T-helper 17 cell (primary cell): ENCODE results near the gene POLA2. TPM values are rescaled to one million over a fixed set of nuclear protein-coding genes. Genes with fewer than 3 reads are reported as not detected.
A peak's percentile ranks its signal among the peaks of the same experiment; 100 is the strongest.

ENCODE experiments used
- ATAC-seq: fragments of 150-1000 bp; cut with Tn5 transposase; 2 replicates; pipeline ENCODE4 v1.10.0; 2021; ENCODE audit warnings: mild to moderate bottlenecking, moderate library complexity
- DNase-seq, 3 donors: peaks; one replicate each; pipeline versions ENCODE4 v3.0.0 to v3.0.0-alpha.2; 2020 to 2021
- H3K9me3 ChIP-seq: one replicate; pipeline ENCODE4 v1.7.0; 2013; ENCODE audit warnings: low read length, mild to moderate bottlenecking; ENCODE audit not compliant: control insufficient read depth, poor library complexity, severe bottlenecking
- H3K27ac Mint-ChIP-seq: one replicate; pipeline ENCODE4 v1.8.0; 2022; ENCODE audit warnings: mild to moderate bottlenecking, moderate library complexity, mixed read lengths
- H3K27me3 Mint-ChIP-seq: one replicate; pipeline ENCODE4 v1.8.0; 2022; ENCODE audit warnings: mixed read lengths
- H3K36me3 Mint-ChIP-seq: one replicate; pipeline ENCODE4 v1.8.0; 2022; ENCODE audit warnings: low read depth, mixed read lengths
- H3K4me1 Mint-ChIP-seq: one replicate; pipeline ENCODE4 v1.8.0; 2022; ENCODE audit warnings: mild to moderate bottlenecking, mixed read lengths
- H3K4me3 Mint-ChIP-seq: one replicate; pipeline ENCODE4 v1.8.0; 2022; ENCODE audit warnings: mild to moderate bottlenecking, moderate library complexity, mixed read lengths
- total RNA-seq, 4 donors: library from RNA in 2 of 4; stranded (reverse) in 2 of 4; gene quantifications; one replicate each; pipeline ENCODE4 v1.2.3 and lab custom pipeline; 2022 to 2026

The POLA2 gene
- total RNA-seq, 2 donors from 2014 or later: 13.0 to 15.4 TPM

DNA sequence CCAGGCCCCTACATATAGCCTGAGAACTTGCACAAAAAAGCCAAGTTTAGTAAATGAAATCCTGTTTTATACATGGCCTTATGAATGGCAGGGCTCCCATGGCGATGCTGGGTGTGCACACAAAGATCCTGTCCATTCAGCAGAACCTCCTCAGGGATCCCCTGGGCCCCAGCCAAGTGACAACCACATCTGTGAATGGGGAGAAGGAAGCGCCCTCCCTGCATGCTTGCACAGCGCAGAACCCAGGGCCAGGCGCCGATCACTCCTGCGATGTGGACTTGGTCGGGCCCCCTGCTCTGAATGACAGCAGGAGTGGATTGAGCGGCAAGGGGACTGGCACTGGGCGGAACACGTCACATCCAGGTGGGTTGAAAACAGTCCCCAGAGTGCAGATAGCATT lies 48.5 kb downstream of the POLA2 start:
- peaks cover 11% of the 10 kb centered on the region for H3K4me1 Mint-ChIP-seq
- no peak for ATAC-seq
- DNase-seq: no peak
- H3K9me3 ChIP-seq: no peaks in the 10 kb centered on the region
- H3K27ac Mint-ChIP-seq: no peak overlapping the region
- no peak overlapping the region for H3K4me3 Mint-ChIP-seq
- no peaks in the 10 kb centered on the region for H3K36me3 Mint-ChIP-seq
- H3K27me3 Mint-ChIP-seq: no peaks in the 10 kb centered on the region

DNA sequence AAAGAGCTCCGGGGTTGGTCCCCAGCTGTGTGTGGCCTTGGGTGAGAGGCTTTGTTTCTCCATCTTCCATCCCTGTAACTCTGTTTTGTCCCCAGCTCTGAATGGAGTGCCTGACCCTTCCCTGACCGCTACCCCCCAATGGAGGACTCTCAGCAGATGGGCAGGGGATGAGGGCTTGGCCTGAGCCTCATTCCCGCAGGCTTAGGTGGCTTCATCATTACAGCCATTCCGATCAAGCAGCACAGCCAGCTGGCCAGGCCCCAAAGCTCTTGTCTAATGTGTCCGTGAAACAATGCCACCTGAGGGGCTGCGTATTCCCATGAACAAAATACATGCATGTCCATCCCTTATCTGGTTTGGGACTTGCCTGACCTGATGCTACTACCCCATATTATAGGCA lies 49.0 kb downstream of the POLA2 start:
- H3K9me3 ChIP-seq: no peaks in the 10 kb centered on the region
- DNase-seq: no peak
- H3K27me3 Mint-ChIP-seq: no peaks in the 10 kb centered on the region
- H3K36me3 Mint-ChIP-seq: no peaks in the 10 kb centered on the region
- no peak overlapping the region for H3K27ac Mint-ChIP-seq
- peaks cover 12% of the 10 kb centered on the region for H3K4me1 Mint-ChIP-seq
- no peak overlapping the region for H3K4me3 Mint-ChIP-seq
- no peak for ATAC-seq

DNA sequence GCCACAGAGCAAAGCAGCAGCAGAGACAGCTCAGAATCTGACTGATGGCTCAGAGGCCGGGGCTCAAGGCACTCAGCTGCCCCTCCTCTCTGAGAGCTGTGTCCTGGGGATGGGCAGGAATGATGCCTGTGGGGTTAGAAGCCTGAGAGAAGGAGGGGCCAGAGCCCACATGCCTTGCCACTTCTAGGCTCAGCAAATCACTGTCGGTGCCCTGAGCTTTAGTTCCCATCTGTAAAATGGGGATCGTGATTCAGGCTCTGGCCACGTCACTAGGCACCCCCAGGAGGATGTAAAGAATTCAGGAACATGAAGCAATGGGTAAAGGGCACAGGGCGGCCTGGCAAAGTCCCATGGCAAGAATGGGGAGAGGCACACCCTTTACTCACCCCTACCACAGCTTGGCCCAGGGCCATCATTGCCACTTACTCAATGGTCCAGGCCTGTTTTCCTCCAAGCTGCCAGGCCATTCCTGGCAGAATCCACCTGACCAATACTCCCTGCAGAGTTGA lies 49.5 kb downstream of the POLA2 start:
- Mint-ChIP-seq H3K27ac (no peak overlapping the region), H3K36me3 (no peaks in the 10 kb centered on the region), H3K4me3 (no peak overlapping the region), H3K27me3 (no peaks in the 10 kb centered on the region), H3K4me1 (peaks cover 15% of the 10 kb centered on the region)
- H3K9me3 ChIP-seq: no peaks in the 10 kb centered on the region
- ATAC-seq (no peak), DNase-seq (no peak)

DNA sequence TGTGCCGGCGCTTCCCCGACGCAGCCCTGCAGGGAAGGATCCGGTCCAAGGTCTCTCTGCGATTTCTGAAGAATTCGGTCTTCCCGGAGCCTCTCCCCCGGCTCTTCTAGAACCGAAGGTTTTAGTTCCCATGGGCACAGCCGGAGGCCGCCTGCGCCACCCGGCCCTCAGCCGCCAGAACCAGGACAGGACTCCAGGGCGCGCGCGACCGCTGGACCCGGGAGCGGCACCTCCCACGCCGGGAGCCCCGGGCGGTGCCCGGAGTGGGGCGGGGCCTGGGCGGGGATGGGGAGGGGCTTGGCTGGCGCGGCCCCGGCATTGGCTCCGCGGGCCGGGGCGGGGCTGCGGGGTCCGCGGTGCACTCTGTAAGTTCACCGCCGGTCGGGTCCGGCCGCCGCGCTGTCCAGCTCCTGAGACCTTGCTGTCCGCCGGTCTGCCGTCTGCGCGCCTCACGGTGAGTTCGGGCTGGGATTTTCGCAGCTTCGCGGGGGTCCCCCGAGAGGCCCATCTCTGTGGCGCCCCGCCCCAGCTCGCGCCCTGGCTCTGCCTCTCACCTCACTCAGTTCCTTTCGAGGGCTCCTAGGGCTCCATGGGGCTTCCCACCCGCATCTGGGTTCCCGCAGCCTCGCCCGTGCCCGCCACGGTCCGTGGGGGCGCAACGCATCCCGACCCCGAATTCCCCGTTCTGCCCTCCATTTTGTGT lies 52.9 kb downstream of the POLA2 start, which contains the start of gene CDC42EP2:
Gene CDC42EP2 (plus strand): TSS at position 366 of the 703 bp plus-strand sequence. CDS start 6,033 bp downstream, outside the sequence.
- ATAC-seq (peak; percentile 94), DNase-seq (peak; percentile 45 to 77 (median 75))
- peak within 1 kb of the TSS; percentile 86 for H3K4me3 Mint-ChIP-seq
- H3K36me3 Mint-ChIP-seq: no peaks in the 10 kb centered on the region
- H3K27me3 Mint-ChIP-seq: no peaks in the 10 kb centered on the region
- no peak within 1 kb of the TSS for H3K27ac Mint-ChIP-seq
- H3K9me3 ChIP-seq: no peaks in the 10 kb centered on the region
- H3K4me1 Mint-ChIP-seq: peaks cover 11% of the 10 kb centered on the region

DNA sequence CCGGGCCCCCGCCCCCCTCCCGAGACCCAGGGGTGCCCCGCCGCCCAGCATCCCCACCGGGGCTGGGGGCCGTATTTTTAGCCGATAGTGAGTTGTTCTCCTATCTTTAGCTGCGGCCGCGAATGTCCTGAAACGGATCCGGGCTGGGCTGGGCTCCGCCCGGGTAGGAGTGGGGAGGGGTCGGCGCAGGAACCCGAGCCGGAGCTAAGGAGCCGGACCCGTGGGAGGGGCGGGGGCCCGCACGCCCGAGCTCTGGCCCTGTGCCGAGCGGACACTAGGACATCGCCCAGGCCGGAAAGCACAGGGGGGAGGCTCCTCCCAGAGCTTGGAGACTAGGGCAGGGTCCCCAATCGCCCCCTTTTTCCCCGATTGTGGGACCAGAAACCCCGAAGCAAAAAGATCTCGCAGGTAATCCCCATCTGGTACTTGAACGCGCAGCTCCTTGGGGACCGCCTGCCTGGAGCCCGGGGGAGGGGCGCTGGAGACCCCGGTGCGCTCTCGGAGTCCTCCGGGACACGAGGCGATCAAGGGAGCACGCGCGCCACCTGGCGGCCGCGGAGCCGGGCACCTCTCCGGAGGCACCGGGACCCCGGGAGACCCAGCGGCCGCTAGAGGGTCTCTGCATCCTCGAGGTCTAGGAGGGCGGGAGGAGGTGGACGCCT lies 53.6 kb downstream of the POLA2 start:
- peaks cover 11% of the 10 kb centered on the region for H3K4me1 Mint-ChIP-seq
- DNase-seq: peak; percentile 72 to 84 (median 75)
- no peak overlapping the region for H3K27ac Mint-ChIP-seq
- no peaks in the 10 kb centered on the region for H3K27me3 Mint-ChIP-seq
- H3K4me3 Mint-ChIP-seq: peak overlapping the region; percentile 86
- no peaks in the 10 kb centered on the region for H3K36me3 Mint-ChIP-seq
- H3K9me3 ChIP-seq: no peaks in the 10 kb centered on the region
- ATAC-seq: peak; percentile 69

DNA sequence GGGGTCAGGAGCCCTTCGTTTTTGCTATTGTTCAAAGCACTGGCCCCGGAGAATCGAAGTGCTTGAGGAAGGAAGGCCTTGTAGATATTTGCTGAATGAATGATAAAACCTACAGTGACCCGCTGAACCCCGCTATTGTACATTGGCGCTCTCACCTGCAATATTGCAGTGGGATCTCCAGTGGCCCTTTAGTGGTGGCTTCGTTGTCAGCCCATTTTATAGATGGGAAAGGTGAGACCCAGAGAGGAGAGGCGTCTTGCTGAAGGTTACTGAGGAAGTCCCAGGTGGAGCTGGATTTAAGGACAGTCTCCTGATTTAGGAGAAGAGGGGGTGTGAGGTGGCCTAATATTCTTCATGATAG lies 54.1 kb downstream of the POLA2 start:
- Mint-ChIP-seq H3K27me3 (no peaks in the 10 kb centered on the region), H3K36me3 (no peaks in the 10 kb centered on the region), H3K4me1 (peaks cover 11% of the 10 kb centered on the region), H3K27ac (no peak overlapping the region), H3K4me3 (peak overlapping the region; percentile 86)
- ATAC-seq (no peak), DNase-seq (no peak)
- H3K9me3 ChIP-seq: no peaks in the 10 kb centered on the region

DNA sequence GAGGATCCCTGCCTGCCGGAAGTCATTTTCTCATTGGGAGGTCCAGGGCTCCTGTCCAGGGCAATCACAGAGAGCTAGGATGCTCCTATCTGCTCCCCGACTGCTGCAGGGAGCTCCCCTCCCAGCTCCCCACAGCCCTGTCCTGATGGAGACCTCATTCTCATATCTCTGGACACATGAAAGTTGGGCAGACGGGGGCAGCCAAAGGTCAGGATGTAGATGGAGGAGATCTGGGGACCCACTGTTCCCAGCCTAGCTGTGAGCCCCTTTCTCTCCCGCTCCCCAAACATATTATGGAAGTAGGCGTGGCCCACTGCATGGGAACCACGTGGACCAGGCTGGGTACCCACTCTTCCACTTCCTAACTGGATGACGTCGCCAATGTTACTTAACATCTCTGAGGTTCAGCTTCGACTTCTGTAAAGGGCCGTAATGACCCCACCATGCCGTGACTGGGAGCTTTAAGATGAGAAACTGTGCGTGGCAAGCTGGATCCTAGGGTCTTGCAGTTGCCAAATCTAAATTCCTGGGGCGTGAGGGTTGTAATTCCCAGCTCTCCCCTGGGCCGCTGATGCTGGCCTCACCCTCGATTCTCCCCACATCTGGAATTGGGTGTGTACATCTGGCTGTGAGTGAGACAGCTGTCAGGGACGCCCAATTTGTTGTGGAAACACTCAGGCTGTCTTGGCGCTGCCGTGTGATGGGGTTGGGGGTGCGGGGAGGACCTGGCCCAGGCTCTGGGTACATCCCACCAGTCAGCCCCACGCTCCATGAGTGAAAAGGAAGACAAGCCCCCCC lies 54.7 kb downstream of the POLA2 start:
- no peak for ATAC-seq
- Mint-ChIP-seq H3K4me1 (peaks cover 11% of the 10 kb centered on the region), H3K27me3 (no peaks in the 10 kb centered on the region), H3K4me3 (peak overlapping the region; percentile 86), H3K27ac (no peak overlapping the region), H3K36me3 (no peaks in the 10 kb centered on the region)
- H3K9me3 ChIP-seq: no peaks in the 10 kb centered on the region
- no peak for DNase-seq

DNA sequence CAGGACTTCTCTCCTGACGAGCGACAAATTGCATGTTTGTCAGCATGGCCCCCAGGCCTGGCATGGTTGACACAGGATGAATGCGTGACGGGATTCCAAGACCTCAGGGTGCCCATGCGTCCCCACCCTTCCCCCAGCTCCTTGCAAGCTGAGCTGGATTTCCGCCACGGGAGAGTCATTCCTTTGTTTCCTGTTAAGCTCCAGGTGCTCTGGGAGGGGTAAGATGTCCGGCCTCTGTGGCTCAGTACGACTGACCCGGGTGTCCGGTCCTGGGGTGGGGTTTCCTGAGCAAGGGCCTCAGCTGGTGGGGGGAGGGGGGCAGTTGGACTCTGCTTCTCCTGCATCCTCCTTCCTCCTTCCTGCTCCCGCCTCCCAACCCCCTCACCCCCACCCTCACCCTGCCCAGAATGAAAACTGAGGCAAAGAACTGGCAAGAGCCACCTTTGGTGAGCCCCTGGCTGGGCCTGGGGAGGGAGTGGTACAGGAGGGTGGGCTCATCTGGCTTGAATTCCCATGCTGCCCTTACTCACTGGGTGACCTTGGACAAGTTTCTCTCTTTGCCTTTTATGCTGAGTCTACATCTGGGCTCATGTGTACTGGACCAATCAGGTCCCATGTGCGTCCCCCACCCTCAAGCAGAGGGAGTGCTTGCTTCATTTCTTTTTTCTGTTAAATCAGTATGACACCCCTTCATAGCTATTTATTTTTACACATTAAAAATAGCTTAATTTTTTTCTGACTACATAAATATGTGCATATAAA lies 55.4 kb downstream of the POLA2 start:
- no peaks in the 10 kb centered on the region for H3K9me3 ChIP-seq
- peaks cover 11% of the 10 kb centered on the region for H3K4me1 Mint-ChIP-seq
- ATAC-seq (no peak), DNase-seq (no peak)
- no peaks in the 10 kb centered on the region for H3K36me3 Mint-ChIP-seq
- H3K27ac Mint-ChIP-seq: no peak overlapping the region
- H3K4me3 Mint-ChIP-seq: no peak overlapping the region
- H3K27me3 Mint-ChIP-seq: peaks cover 3% of the 10 kb centered on the region

DNA sequence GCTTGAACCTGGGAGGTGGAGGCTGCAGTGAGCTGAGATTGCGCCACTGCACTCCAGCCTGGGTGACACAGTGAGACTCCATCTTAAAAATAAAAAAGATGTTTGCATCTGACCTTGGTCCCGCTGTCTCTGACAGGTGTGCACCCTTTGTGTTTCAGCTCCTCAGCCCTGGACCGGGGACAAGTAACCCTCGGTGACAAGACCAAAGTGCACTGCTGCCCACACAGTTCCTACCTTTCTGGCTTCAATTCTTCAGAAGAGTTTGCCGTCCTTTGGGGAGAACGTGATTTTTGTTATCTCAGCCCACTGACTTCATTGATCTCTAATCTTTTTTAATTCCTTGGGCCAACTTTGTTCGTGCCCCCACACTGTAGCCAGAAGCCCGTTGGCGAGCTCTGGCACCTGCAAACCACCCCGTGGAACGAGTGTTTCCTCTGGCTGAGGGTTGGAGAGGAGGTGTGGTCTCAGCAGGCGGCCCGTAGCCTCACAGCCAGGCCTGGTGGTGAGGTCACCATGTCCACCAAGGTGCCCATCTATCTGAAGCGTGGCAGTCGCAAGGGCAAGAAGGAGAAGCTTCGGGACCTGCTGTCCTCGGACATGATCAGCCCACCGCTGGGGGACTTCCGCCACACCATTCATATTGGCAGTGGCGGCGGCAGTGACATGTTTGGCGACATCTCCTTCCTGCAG lies 58.8 kb downstream of the POLA2 start:
- peaks cover 13% of the 10 kb centered on the region for H3K27me3 Mint-ChIP-seq
- no peaks in the 10 kb centered on the region for H3K9me3 ChIP-seq
- H3K4me3 Mint-ChIP-seq: no peak overlapping the region
- H3K4me1 Mint-ChIP-seq: peaks cover 4% of the 10 kb centered on the region
- DNase-seq: no peak
- no peak overlapping the region for H3K27ac Mint-ChIP-seq
- no peaks in the 10 kb centered on the region for H3K36me3 Mint-ChIP-seq
- ATAC-seq: no peak

DNA sequence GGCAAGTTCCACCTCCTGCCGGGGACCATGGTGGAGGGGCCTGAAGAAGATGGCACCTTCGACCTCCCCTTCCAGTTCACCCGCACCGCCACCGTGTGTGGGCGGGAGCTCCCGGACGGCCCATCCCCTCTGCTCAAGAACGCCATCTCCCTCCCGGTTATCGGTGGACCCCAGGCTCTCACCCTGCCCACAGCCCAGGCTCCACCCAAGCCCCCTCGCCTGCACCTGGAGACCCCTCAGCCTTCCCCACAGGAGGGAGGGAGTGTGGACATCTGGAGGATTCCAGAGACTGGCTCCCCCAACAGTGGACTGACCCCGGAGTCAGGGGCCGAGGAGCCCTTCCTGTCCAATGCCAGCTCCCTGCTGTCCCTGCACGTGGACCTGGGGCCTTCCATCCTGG lies 59.3 kb downstream of the POLA2 start:
- Mint-ChIP-seq H3K27ac (no peak overlapping the region), H3K27me3 (peaks cover 13% of the 10 kb centered on the region), H3K4me3 (no peak overlapping the region), H3K36me3 (no peaks in the 10 kb centered on the region), H3K4me1 (no peaks in the 10 kb centered on the region)
- no peaks in the 10 kb centered on the region for H3K9me3 ChIP-seq
- ATAC-seq (no peak), DNase-seq (no peak)

DNA sequence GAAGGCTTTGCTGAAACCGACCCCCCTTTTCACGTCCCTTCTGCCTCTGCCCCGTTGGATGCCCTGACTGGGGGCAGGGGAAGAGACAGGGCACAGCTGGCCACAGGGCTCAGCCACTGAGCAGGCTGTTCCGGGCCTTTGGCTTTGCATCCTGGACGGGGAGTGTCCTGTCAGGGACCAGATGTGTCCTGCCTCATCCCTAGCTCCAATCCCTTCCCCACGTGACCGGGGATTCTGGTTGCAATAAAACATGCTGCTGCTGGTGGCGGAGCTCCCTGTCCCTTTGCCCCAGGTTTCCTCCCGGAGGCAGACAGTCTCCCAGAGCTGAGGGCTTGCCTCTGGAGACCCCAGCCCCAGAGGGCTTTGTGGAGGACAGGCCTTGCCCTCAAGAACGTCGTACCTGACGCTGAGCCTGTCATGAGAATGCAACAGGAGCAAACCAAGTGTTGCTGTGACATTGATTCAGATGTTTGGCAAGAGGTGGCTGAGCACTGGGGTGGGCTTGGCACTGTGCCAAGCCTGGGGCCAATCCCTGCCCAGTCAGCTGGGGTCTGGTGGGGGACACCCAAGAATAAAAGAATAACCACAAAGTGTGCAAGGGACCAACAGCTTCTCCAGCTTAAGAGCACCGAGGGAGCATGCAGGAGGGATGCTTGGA lies 60.2 kb downstream of the POLA2 start:
- Mint-ChIP-seq H3K27ac (no peak overlapping the region), H3K36me3 (no peaks in the 10 kb centered on the region), H3K4me1 (no peaks in the 10 kb centered on the region), H3K4me3 (no peak overlapping the region), H3K27me3 (peaks cover 13% of the 10 kb centered on the region)
- no peaks in the 10 kb centered on the region for H3K9me3 ChIP-seq
- ATAC-seq: no peak
- DNase-seq: no peak

DNA sequence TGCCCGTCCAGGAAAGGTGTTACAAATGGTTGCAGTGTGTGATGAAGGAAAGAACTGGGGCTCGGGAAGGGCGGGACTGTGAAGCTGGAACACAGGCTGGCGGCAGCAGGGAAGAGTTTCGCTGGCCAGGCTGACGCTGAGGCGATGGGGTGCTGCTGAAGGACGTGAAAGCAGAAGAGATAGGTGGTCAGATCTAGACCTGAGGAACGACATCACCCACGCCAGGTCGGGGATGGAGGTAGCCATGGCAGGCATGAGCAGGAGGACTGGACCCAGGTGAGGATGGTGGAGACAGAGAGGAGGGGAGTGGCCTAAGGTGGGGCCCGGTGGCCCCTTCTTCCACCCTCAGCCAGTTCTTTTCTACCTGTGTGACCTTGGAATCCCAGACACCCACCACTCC lies 62.1 kb downstream of the POLA2 start:
- DNase-seq: no peak
- H3K9me3 ChIP-seq: no peaks in the 10 kb centered on the region
- H3K27ac Mint-ChIP-seq: no peak overlapping the region
- no peaks in the 10 kb centered on the region for H3K4me1 Mint-ChIP-seq
- peak overlapping the region; percentile 49 for H3K4me3 Mint-ChIP-seq
- ATAC-seq: no peak
- peaks cover 13% of the 10 kb centered on the region for H3K27me3 Mint-ChIP-seq
- no peaks in the 10 kb centered on the region for H3K36me3 Mint-ChIP-seq
